ENCODE results near the gene MEGF6.

Gene MEGF6

GRCh38 chr1:3474016-3474415 is 137.3 kb downstream of the MEGF6 start:
- no peak for TF ChIP-seq CTCF (IDR thresholded peaks at IDR 0.05)
- no peaks in the 10 kb centered on the region for H3K9me3 Mint-ChIP-seq
- peaks cover 5% of the 10 kb centered on the region for H3K36me3 Mint-ChIP-seq (ENCODE audit: low read depth)
- H3K4me3 Mint-ChIP-seq, result no peak overlapping the region
- H3K27me3 Mint-ChIP-seq (ENCODE audit: low read depth, poor library complexity), result peaks cover 2% of the 10 kb centered on the region
- H3K4me1 Mint-ChIP-seq, result peaks cover 30% of the 10 kb centered on the region
- no peak for DNase-seq
- H3K27ac Mint-ChIP-seq, result no peak overlapping the region

- TF ChIP-seq CTCF (IDR thresholded peaks at IDR 0.05), result no peak
- Mint-ChIP-seq H3K4me3 (no peak overlapping the region), H3K27me3 (ENCODE audit: low read depth, poor library complexity) (peaks cover 6% of the 10 kb centered on the region), H3K27ac (no peak overlapping the region), H3K36me3 (ENCODE audit: low read depth) (peaks cover 5% of the 10 kb centered on the region), H3K4me1 (peaks cover 30% of the 10 kb centered on the region), H3K9me3 (no peaks in the 10 kb centered on the region)
- DNase-seq, result no peak
These were observed 137.9 kb downstream of the MEGF6 start for GRCh38 chr1:3473381-3473844.

- no peak for TF ChIP-seq CTCF (IDR thresholded peaks at IDR 0.05)
- peaks cover 30% of the 10 kb centered on the region for H3K4me1 Mint-ChIP-seq
- DNase-seq, result no peak
- no peak overlapping the region for H3K27ac Mint-ChIP-seq
- H3K36me3 Mint-ChIP-seq (ENCODE audit: low read depth), result peaks cover 5% of the 10 kb centered on the region
- no peak overlapping the region for H3K4me3 Mint-ChIP-seq
- peaks cover 6% of the 10 kb centered on the region for H3K27me3 Mint-ChIP-seq (ENCODE audit: low read depth, poor library complexity)
- no peaks in the 10 kb centered on the region for H3K9me3 Mint-ChIP-seq
These were observed 138.4 kb downstream of the MEGF6 start for GRCh38 chr1:3472906-3473305.

GRCh38 chr1:3472088-3472850 is 139.0 kb downstream of the MEGF6 start:
- Mint-ChIP-seq H3K4me3 (no peak overlapping the region), H3K4me1 (peaks cover 30% of the 10 kb centered on the region), H3K27ac (no peak overlapping the region), H3K9me3 (no peaks in the 10 kb centered on the region), H3K36me3 (ENCODE audit: low read depth) (peaks cover 5% of the 10 kb centered on the region), H3K27me3 (ENCODE audit: low read depth, poor library complexity) (peaks cover 6% of the 10 kb centered on the region)
- no peak for TF ChIP-seq CTCF (IDR thresholded peaks at IDR 0.05)
- DNase-seq, result no peak

- Mint-ChIP-seq H3K27me3 (ENCODE audit: low read depth, poor library complexity) (peaks cover 6% of the 10 kb centered on the region), H3K4me1 (peaks cover 30% of the 10 kb centered on the region), H3K27ac (no peak overlapping the region), H3K9me3 (no peaks in the 10 kb centered on the region), H3K36me3 (ENCODE audit: low read depth) (peaks cover 5% of the 10 kb centered on the region), H3K4me3 (no peak overlapping the region)
- peak; percentile 38 for TF ChIP-seq CTCF (IDR thresholded peaks at IDR 0.05)
- peak; percentile 66 for DNase-seq
These were observed 139.8 kb downstream of the MEGF6 start for GRCh38 chr1:3471356-3472087.

Data from nephron progenitor cell (in vitro differentiated cells).